COLO668 (cell line): ENCODE measurements around the gene ACTN1.

ENCODE experiments used
- DNase-seq: peaks from one replicate; lab custom pipeline; 2025; ENCODE audit not compliant: unreplicated experiment; lab: John Stamatoyannopoulos, UW

Gene ACTN1

DNA sequence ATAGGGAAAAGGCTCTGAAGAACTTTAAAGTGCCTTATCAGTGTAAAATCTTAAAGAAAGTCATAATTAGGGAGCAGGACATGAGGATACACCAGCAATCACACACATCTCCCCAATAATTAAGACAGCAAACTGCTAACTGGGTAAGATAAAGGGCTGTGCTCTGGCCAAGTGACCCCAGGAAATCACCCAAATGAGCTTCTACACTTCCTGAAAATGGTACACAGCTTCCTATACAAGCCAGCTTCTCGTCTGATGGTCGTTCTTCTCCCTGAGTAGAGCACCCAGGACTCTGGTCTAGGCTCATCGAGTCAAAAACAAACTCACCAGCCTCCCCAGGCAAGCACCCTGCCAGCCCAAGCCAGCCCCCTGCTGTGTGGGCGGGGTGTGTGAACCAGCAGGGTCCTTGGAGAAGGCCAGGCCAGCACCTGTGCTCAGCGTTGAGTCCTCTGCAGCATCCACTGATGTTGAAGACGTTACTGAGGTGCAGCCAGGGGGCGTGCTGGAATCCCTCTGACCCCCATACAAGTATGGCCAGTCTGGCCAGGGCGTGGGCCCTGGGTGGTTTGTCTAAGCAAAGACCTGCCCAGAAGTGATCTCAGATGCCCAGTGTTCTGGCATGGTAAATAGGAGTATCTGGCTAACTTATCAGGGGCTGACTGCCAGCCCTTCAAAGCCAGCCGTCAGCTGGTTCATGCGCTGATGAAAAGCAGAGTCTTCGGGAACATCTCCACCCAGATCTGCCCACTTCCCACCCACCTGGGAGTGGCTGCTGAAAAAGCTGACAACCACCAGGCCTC lies 41.4 kb downstream of the ACTN1 start:
- DNase-seq = peak; percentile 75

DNA sequence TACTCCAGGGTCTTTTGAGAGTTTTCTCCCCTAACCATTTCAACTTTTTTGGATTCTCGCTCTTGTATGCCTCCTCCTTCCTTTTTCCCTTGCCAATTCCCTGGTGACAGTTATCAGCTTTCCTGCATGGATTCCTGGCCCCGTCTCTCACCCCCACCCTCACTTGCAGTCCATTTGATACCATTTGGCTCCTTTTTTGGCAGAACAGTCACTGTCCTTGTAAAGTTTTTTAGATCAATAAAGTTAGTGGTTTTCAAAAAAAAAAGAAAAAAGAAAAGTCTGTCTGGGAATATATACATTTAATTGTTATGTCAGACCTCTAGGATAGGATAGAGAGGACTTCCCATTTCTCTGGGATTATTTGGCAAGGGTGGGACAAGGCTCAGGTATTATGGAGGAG lies 42.1 kb downstream of the ACTN1 start:
- DNase-seq = no peak

DNA sequence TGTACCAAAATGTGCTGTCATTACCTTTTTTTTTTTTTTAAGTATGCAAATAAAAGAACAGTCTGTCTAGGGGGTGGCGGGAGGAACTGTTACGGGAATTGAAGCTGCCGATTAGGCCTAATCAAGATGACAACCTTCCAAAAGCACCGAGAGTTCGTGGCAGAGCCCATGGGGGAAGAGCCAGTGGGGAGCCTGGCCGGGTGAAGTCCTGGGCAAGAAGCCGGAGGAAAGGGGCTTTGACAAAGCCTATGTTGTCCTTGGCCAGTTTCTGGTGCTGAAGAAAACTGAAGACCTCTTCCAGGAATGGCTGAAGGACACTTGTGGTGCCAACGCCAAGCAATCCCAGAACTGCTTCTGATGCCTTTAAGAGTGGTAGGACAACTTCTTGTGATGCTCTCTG lies 42.6 kb downstream of the ACTN1 start:
- no peak for DNase-seq

DNA sequence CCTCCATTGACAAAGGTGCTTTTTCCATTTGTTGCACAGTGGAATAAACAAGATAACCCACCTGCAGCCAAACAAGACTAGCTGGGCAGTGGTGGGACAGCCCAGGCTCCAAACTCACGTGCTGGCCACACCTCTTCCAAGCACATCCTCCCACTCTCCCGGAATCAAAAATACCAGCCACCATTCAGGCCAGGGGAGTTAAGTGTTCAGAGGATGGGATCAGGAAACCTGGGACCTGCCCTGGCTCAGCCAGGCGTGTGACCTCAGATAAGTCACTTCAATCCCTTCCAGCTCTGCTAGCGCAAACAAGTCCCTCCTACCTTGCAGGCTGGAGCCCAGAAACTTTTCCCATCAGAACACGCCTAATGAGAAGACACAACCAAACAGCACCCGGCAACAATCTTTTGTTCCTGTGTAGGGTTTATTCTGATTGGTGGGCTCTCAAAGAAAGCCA lies 43.3 kb downstream of the ACTN1 start:
- DNase-seq = no peak

DNA sequence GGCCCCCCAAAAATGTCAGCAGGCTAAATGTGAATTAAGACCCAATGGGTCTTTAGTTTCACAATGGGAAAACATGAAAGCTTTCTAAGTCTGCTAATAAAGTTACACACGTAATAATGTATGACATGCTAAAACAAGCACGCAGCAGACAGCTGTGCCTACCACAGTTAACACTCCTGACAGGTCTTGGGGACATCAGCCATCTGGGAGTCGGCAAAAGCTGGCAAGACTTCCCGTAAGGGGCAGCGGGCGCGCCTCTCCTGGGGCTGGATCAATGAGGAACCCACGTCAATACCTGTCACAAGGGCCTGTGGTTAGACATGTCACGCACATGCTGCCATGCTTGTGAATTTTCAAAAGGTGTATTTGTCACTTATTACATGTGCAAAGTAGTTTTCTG lies 45.0 kb downstream of the ACTN1 start:
- no peak for DNase-seq

DNA sequence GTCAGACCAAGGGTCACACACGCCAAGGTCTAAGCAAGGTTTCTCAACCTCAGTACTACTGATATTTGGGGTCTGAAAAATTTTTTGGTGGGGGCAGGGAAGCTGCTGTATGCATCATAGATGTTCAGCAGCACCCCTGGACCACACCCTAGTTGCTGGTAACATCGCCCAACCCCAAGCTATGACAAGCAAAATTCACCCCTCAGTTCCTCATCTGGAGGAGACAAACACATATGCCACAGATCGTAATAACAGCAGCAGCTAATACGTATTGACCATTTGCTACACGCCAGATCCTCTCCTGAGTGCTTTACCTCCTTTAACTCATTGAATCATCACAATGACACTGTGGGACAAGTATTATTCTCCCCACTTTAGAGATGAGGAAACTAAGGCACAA lies 46.4 kb downstream of the ACTN1 start:
- DNase-seq = no peak

DNA sequence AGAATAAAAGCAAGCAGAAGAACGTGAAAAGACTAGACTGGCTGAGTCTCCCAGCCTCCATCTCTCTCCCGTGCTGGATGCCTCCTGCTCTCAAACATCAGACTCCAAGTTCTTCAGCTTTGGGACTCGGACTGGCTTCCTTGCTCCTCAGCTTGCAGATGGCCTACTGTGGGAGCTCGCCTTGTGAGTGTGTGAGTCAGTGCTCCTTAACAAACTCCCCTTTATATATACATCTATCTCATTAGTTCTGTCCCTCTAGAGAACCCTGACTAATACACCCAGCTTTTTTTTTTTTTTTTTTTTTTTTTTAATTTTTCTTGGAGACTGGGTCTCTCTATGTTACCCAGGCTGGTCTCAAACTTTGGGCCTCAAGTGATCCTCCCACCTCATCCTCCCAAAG lies 46.9 kb downstream of the ACTN1 start:
- no peak for DNase-seq

DNA sequence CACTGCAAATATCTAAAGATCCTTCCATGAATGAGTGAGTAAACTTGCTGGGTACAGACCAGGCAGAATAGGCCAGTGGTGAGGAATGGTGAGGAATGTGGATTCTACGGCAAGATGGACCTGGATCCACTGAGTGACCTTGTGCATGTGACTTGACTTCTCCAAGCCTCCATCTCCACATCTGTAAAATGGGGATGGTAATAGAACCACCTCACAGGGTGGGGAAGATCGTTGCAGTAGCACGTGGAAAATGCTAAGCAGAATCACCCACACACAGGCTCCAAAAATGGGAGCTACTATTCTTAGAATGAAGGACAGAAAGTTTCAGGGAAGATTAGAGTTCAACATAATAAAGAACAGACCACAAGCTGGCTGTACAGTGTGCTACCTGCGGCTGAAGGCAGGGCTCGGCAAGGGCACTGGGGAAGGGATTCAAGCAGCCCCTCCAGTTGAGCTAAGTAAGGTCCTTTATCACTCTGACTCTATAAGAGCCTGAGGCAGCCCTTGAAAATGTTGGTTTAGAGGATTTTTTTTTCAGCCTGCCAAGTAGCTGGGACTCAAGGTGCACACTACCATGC lies 47.5 kb downstream of the ACTN1 start:
- DNase-seq = no peak

DNA sequence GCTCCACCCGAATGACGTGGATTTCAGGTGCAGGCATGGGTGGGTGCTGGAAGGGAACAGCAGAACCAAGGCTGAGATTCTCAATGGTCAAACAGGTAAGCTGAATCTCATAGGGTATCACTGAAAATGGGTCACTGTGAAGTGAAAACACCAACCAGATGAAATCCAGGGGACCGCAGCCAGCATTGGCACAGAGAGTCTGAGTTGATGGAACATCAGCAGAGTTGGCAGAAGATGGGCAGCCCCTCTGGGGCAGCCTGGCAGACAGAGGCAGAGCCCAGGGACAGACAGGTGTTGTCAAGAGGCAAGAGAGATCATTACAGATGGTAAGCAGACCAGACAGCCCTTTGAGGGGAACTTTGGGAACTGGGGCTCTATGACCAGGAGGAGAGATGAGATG lies 48.0 kb downstream of the ACTN1 start:
- no peak for DNase-seq

DNA sequence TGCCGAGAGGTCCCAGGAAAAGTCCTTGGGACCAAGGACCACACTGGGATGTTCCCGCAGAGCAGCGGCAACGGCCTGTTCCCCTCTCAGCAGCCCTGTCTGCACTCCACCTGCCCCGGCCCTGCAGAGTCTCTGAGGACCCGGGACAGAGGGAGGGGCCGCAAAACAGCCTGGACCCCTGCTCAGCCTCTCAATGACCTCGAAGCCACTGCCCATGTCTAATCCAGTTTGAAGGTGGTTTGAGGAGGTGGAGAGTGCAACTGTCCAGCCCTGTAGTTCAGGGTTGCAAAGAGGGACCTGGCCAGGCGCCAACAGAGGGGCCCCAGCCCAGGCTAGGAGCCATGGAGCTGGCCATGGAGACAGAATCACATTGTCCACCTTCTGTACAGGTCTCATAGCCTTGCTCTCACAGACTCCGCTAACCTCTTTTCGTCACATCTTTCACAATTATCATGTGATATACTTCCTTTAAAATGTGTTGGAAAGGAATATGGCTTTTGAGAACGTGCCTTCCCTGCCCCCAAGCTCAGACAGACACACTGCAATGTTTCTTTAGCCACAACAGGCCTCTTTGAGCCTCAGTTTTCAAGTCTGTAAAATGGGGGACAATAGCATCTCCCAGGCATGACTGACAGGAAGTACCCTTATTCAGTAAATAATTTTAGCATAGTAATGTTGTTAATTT lies 49.3 kb downstream of the ACTN1 start:
- no peak for DNase-seq

DNA sequence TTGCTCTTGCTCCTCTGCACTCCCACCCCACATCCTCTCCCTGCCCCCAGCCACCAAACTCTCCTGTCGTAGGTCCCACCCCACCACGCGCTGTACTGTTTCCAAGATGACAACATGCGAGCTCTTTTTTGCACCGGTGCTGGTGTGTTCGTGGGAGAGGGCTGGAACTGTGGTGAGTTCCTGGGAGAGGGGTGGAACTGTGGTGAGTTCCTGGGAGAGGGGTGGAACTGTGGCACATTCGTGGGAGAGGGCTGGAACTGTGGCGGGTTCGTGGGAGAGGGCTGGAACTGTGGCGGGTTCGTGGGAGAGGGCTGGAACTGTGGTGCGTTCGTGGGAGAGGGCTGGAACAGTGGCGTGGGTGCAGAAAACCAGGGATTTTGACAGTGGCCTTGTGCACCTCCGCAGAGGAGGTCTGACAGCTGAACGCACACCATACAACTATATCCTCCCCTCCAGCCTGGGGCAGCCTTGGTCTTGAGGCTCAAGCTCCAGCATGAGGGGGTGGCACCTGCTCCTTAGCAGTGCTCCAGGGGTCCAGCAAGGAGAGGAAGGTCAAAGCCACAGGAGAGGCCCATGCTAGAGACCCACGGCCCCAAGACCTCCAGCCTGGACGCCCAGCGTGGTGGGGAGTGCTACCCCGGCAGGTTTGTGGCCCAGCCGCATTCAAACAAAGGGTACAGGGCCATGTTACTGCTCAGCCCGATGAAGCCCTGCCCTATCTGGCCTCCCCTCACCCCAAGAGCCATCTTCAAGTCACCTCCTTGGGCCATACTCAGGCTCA lies 50.1 kb downstream of the ACTN1 start:
- DNase-seq = no peak

DNA sequence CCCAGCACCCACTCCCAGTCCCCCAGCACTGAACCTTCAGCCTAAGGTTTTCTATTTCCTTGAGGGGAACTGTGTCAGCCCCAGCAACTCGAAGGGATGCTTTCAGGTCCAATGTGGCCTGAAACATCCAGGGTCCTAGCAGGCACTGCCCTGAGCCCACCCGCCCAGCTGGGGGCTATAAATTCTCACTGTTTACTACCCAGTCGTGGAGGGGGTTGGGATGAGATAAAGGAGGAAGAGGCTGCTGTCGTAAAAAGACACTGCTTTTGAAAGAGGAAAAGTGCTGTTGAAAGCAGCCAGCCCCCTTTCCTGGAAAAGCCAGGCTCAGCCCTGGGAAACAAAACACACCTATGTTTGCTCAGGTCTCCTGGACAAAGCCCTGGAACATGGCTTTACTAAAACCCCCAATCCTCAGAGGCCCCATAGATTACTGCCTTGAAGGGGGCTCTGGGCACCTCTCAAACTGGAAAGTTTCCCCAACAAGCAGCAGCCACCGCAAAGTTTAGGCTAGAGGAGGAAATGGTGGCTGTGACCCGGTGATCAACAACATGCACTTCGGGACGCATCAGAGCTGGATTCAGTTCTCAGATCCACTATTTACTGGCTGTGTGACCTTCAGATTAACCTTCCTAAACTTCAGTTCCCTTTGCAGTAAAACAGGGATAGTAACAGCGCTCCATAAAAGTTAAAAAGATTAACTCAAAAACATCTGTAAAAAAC lies 51.0 kb downstream of the ACTN1 start:
- no peak for DNase-seq

DNA sequence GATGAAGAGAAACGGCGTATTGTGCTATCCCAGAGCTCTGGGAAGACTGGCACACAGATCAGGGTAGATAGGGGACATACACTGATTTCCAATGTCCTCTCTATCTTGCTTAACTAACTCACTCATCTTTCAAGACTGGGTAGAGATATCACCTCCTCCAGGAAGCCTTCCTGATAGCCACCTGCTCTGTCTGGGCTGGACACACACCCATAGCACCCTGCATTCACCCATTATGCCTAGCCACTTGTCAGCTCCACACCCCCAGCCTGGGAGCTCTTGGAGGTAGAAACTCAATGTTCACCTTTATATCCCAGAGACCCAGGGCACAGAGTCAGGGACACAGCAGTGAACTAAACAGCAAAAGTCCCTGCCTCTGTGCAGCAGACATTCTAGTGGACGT lies 52.0 kb downstream of the ACTN1 start:
- DNase-seq = no peak

DNA sequence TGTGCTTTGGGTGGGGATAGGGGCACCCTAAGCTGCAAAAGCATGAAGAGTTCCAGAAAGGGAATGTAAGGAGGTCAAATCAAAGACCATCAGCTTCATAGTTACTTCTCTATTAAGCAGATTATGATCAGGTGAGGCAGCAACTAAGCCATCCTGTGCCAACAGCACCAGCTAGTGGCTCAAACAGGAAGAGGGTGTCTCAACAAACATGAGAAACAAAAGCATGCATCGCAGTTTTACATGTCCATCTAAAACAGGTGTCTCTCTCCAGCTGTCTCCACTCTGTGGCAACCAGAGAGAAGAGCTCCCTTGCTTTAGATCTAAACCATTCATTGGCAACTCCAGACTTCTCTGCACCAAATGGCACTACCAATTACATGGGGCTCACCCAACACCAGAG lies 52.9 kb downstream of the ACTN1 start:
- DNase-seq = peak; percentile 22

DNA sequence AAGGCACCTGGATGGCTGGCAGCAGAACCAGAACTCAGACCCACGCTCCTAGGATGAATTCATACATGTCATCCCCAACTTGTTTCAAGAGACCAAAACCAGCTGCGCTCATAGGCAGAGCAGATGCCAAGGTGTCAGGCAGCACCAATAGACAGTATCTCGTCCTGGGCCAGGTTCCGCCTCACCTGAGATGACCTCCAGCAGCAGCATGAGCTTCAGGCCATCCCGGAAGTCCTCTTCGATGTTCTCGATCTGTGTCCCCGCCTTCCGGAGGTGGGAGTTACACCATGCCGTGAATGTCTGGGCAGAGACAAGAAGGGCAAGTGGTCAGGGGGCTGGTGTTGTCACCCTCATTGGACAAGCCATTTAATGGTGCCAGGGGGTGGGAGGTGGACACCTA lies 53.7 kb downstream of the ACTN1 start:
- no peak for DNase-seq

DNA sequence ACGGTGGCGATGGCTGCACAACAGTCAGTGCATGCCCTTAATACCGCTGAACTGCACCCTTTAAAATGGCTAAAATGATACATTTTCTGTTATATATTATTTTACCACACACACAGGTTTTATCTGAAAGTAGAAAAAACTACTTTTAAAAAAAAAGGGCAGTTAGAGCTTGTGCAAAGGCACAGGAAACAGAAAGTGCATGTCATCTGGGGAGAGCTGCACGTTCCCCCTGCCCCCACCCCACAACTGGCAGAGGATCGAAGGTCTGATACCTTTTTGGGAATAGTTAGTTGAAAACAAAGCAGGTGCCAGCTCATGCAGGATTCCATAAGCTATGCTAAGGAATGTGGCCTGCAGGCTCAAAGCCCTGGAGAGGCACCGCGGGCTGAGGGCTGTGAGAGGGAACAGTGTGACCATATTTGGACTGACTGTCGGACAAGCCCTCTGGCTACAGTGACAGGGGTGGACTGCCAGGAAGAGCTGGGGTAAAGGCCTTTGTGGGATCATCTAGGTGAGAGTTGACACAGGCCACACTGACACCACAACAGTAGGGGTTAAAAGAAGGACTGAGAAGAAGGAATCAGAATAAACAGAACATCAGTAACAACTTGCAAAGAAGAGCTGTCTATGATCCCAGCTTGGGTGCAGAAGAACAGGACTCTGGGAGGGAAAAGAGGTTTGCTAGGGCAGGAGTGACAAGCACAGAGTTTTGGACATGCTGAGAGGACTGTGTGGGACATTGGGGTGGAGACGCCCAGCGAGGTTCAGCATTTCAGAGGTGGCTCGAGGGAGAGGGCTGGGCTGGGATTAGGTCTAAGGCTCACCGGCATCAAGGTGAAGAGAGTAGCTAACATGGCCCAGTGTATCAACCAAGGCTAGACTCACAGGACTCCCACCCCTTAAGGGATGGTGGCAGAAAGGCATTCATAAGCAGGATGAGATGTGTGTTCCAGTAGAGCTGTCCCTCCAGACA lies 54.6 kb downstream of the ACTN1 start:
- DNase-seq = no peak

DNA sequence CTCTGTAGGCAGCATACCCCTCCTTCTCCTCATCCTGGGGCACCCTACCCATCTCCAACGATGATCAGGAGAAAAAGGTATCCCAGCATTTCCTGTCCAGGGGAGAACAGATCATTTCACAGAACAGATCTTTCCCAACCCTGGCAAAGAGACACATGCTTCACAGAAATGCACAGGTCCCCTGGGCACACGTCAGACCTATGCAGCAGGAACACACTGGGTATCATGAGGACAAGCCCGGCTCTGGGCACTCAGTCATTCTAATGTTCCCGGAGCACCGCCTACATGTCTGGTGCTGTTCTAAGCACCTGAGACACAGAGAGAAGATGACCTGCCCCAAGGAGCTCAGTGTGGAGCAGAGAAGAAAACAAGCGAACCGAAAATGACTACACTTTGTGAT lies 56.2 kb downstream of the ACTN1 start:
- DNase-seq = no peak

DNA sequence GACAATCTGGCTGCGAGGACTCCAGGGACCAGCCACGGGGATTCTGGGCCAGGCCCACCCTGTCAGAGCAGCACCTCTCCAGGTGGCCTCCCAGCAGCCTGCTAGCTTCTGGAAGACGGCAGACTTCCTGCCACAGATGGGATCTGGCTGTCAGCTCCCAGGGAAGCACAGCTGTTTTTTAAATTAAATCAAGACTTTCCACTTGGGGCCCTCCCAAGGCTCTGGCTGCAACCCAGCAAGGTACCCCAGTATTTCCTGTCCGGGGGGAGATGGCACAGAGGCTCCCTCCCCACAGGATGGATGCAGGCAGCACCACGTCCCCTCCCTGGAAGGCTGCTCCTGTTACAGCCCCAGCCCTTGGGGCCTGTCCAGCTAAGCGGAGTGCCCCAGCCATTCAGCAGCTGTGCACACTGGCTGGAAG lies 56.9 kb downstream of the ACTN1 start:
- DNase-seq = no peak

DNA sequence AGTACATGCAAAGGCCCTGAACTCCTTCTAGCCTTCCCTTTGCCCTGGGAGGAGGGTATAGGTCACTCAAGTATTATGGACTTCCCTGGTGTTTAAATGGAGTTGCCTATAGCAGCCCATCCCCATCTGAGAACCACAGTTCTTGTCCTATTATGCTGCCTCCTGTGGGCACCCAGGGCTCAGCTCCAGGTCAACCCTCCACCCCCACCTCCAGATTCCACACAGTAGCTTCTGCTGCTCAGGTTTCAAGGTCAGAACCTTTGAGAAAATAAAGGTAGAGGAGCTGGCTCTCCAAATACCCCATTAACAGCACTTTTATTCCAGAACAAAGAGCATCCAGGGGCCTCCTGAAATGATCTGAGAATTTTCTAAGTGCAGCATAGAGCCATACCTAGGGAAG lies 57.4 kb downstream of the ACTN1 start:
- no peak for DNase-seq

DNA sequence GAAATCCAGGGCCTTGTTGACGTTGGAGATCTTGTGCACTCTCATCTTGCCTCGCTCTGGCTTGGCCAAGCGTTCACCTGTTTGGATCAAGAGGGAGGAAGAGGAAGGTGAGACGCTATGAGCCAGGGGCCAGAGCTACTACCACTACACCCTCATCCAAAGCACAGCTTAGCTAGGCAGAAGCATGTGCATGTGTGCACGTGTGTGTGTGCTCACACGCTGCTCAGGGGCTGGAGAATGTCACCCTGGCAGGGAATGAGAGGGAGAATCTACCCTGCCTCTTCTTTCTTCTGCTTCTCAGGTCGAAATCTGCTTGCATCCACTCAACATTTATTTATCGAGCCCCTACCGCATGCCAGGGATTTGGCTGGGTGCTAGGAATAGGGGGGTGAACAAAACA lies 58.1 kb downstream of the ACTN1 start:
- no peak for DNase-seq
